ENCODE results near the gene NUP133.
"Not testable (repeated sequence)": the region's sequence is repeated elsewhere in the genome, so short reads cannot be mapped to it uniquely, and the experiment has no call there.

The NUP133 gene

GRCh38 chr1:229410692-229411433 is 97.3 kb downstream of the NUP133 start:
- no peaks in the 10 kb centered on the region for H3K9me3 ChIP-seq (ENCODE audit: low read length)
- no peaks in the 10 kb centered on the region for H3K36me3 ChIP-seq (ENCODE audit: insufficient read depth, low read length)
- H3K4me1 ChIP-seq (ENCODE audit: insufficient read depth, low read length), result peaks cover 18% of the 10 kb centered on the region
- peaks cover 6 to 49% of the 10 kb centered on the region in 2 donors for H3K27me3 ChIP-seq (ENCODE audit: control insufficient read depth in 1 of 2, insufficient read depth in 2 of 2, low read length in 2 of 2)
- peak overlapping the region in 1 of 2 donors; percentile 45 for H3K4me3 ChIP-seq (ENCODE audit: low read depth in 1 of 2, low read length in 2 of 2)
- no peak overlapping the region for H3K9ac ChIP-seq (ENCODE audit: low read length)
- no peak overlapping the region for H3K27ac ChIP-seq (ENCODE audit: low read depth, low read length)

- no peaks in the 10 kb centered on the region for H3K9me3 ChIP-seq (ENCODE audit: low read length)
- peak overlapping the region in 1 of 2 donors; percentile 45 for H3K4me3 ChIP-seq (ENCODE audit: low read depth in 1 of 2, low read length in 2 of 2)
- no peak overlapping the region for H3K27ac ChIP-seq (ENCODE audit: low read depth, low read length)
- H3K9ac ChIP-seq (ENCODE audit: low read length), result no peak overlapping the region
- H3K27me3 ChIP-seq (ENCODE audit: control insufficient read depth in 1 of 2, insufficient read depth in 2 of 2, low read length in 2 of 2), result peaks cover 6 to 50% of the 10 kb centered on the region in 2 donors
- no peaks in the 10 kb centered on the region for H3K36me3 ChIP-seq (ENCODE audit: insufficient read depth, low read length)
- peaks cover 18% of the 10 kb centered on the region for H3K4me1 ChIP-seq (ENCODE audit: insufficient read depth, low read length)
Measured at GRCh38 chr1:229410370-229410691, 97.8 kb downstream of the NUP133 start.

- no peak overlapping the region for H3K27ac ChIP-seq (ENCODE audit: low read depth, low read length)
- peaks cover 18% of the 10 kb centered on the region for H3K4me1 ChIP-seq (ENCODE audit: insufficient read depth, low read length)
Measured at GRCh38 chr1:229409616-229410369, 98.3 kb downstream of the NUP133 start.

GRCh38 chr1:229408458-229409037 is 99.6 kb downstream of the NUP133 start:
- Histone ChIP-seq H3K4me1 (ENCODE audit: insufficient read depth, low read length) (peaks cover 18% of the 10 kb centered on the region), H3K9ac (ENCODE audit: low read length) (no peak overlapping the region), H3K27ac (ENCODE audit: low read depth, low read length) (no peak overlapping the region), H3K27me3 (ENCODE audit: control insufficient read depth in 1 of 2, insufficient read depth in 2 of 2, low read length in 2 of 2) (peaks cover 6 to 50% of the 10 kb centered on the region in 2 donors), H3K36me3 (ENCODE audit: insufficient read depth, low read length) (no peaks in the 10 kb centered on the region), H3K4me3 (ENCODE audit: low read depth in 1 of 2, low read length in 2 of 2) (no peak overlapping the region), H3K9me3 (ENCODE audit: low read length) (no peaks in the 10 kb centered on the region)

More at GRCh38 chr1:229409616-229410369, 98.3 kb downstream of the NUP133 start:
- Histone ChIP-seq H3K27me3 (ENCODE audit: control insufficient read depth in 1 of 2, insufficient read depth in 2 of 2, low read length in 2 of 2) (peaks cover 6 to 50% of the 10 kb centered on the region in 2 donors), H3K36me3 (ENCODE audit: insufficient read depth, low read length) (no peaks in the 10 kb centered on the region), H3K4me3 (ENCODE audit: low read depth in 1 of 2, low read length in 2 of 2) (peak overlapping the region in 1 of 2 donors; percentile 6), H3K9ac (ENCODE audit: low read length) (no peak overlapping the region), H3K9me3 (ENCODE audit: low read length) (no peaks in the 10 kb centered on the region)

- Histone ChIP-seq H3K9me3 (ENCODE audit: low read length) (no peaks in the 10 kb centered on the region), H3K36me3 (ENCODE audit: insufficient read depth, low read length) (no peaks in the 10 kb centered on the region), H3K4me1 (ENCODE audit: insufficient read depth, low read length) (peaks cover 18% of the 10 kb centered on the region), H3K4me3 (ENCODE audit: low read depth in 1 of 2, low read length in 2 of 2) (peak overlapping the region; percentile 22 to 56), H3K27me3 (ENCODE audit: control insufficient read depth in 1 of 2, insufficient read depth in 2 of 2, low read length in 2 of 2) (peaks cover 6 to 50% of the 10 kb centered on the region in 2 donors), H3K27ac (ENCODE audit: low read depth, low read length) (no peak overlapping the region), H3K9ac (ENCODE audit: low read length) (no peak overlapping the region)
Measured at GRCh38 chr1:229407206-229408026, 100.7 kb downstream of the NUP133 start.

- peaks cover 6 to 53% of the 10 kb centered on the region in 2 donors for H3K27me3 ChIP-seq (ENCODE audit: control insufficient read depth in 1 of 2, insufficient read depth in 2 of 2, low read length in 2 of 2)
- peak overlapping the region; percentile 22 to 56 for H3K4me3 ChIP-seq (ENCODE audit: low read depth in 1 of 2, low read length in 2 of 2)
- no peak overlapping the region for H3K27ac ChIP-seq (ENCODE audit: low read depth, low read length)
- H3K4me1 ChIP-seq (ENCODE audit: insufficient read depth, low read length), result peaks cover 18% of the 10 kb centered on the region
- no peak overlapping the region for H3K9ac ChIP-seq (ENCODE audit: low read length)
- H3K36me3 ChIP-seq (ENCODE audit: insufficient read depth, low read length), result no peaks in the 10 kb centered on the region
- no peaks in the 10 kb centered on the region for H3K9me3 ChIP-seq (ENCODE audit: low read length)
Measured at GRCh38 chr1:229406798-229407197, 101.3 kb downstream of the NUP133 start.

- no peak overlapping the region for H3K9ac ChIP-seq (ENCODE audit: low read length)
- no peaks in the 10 kb centered on the region for H3K36me3 ChIP-seq (ENCODE audit: insufficient read depth, low read length)
- H3K27me3 ChIP-seq (ENCODE audit: control insufficient read depth in 1 of 2, insufficient read depth in 2 of 2, low read length in 2 of 2), result peaks cover 6 to 35% of the 10 kb centered on the region in 2 donors
Measured at GRCh38 chr1:229403573-229403972, 104.6 kb downstream of the NUP133 start.

GRCh38 chr1:229402993-229403392 is 105.1 kb downstream of the NUP133 start:
- H3K4me3 ChIP-seq (ENCODE audit: low read depth in 1 of 2, low read length in 2 of 2), result no peak overlapping the region
- peaks cover 3 to 30% of the 10 kb centered on the region in 2 donors for H3K27me3 ChIP-seq (ENCODE audit: control insufficient read depth in 1 of 2, insufficient read depth in 2 of 2, low read length in 2 of 2)
- H3K4me1 ChIP-seq (ENCODE audit: insufficient read depth, low read length), result no peaks in the 10 kb centered on the region
- H3K36me3 ChIP-seq (ENCODE audit: insufficient read depth, low read length), result no peaks in the 10 kb centered on the region
- H3K9ac ChIP-seq (ENCODE audit: low read length), result no peak overlapping the region
- no peaks in the 10 kb centered on the region for H3K9me3 ChIP-seq (ENCODE audit: low read length)
- H3K27ac ChIP-seq (ENCODE audit: low read depth, low read length), result no peak overlapping the region

More at GRCh38 chr1:229403573-229403972, 104.6 kb downstream of the NUP133 start:
- no peaks in the 10 kb centered on the region for H3K4me1 ChIP-seq (ENCODE audit: insufficient read depth, low read length)
- no peak overlapping the region for H3K27ac ChIP-seq (ENCODE audit: low read depth, low read length)
- H3K4me3 ChIP-seq (ENCODE audit: low read depth in 1 of 2, low read length in 2 of 2), result no peak overlapping the region
- H3K9me3 ChIP-seq (ENCODE audit: low read length), result no peaks in the 10 kb centered on the region

GRCh38 chr1:229402329-229402728 is 105.8 kb downstream of the NUP133 start:
- not testable (repeated sequence) for H3K36me3 ChIP-seq (ENCODE audit: insufficient read depth, low read length); H3K27ac ChIP-seq (ENCODE audit: low read depth, low read length); H3K4me1 ChIP-seq (ENCODE audit: insufficient read depth, low read length); H3K4me3 ChIP-seq (ENCODE audit: low read depth in 1 of 2, low read length in 2 of 2); H3K9me3 ChIP-seq (ENCODE audit: low read length); H3K9ac ChIP-seq (ENCODE audit: low read length)
- H3K27me3 ChIP-seq (ENCODE audit: control insufficient read depth in 1 of 2, insufficient read depth in 2 of 2, low read length in 2 of 2), result peaks cover 0 to 23% of the 10 kb centered on the region in 2 donors

- Histone ChIP-seq H3K4me1 (ENCODE audit: insufficient read depth, low read length) (no peaks in the 10 kb centered on the region), H3K9ac (ENCODE audit: low read length) (no peak overlapping the region), H3K27me3 (ENCODE audit: control insufficient read depth in 1 of 2, insufficient read depth in 2 of 2, low read length in 2 of 2) (peaks cover 0 to 7% of the 10 kb centered on the region in 2 donors), H3K36me3 (ENCODE audit: insufficient read depth, low read length) (no peaks in the 10 kb centered on the region), H3K27ac (ENCODE audit: low read depth, low read length) (no peak overlapping the region), H3K4me3 (ENCODE audit: low read depth in 1 of 2, low read length in 2 of 2) (no peak overlapping the region), H3K9me3 (ENCODE audit: low read length) (no peaks in the 10 kb centered on the region)
Measured at GRCh38 chr1:229397762-229398161, 110.4 kb downstream of the NUP133 start.
